WTC11 (cell line): ENCODE results near the gene TNS3. TPM values are rescaled to one million over a fixed set of nuclear protein-coding genes. Genes with fewer than 3 reads are reported as not detected.

Source experiments
- ATAC-seq: fragments of 200-7000 bp; cut with Tn5 transposase; 2 replicates; pipeline ENCODE4 v1.10.0; 2021; ENCODE audit warnings: mild to moderate bottlenecking, moderate library complexity
- CTCF ChIA-PET: fragments of 300-600 bp; sonication (Branson Sonifier 250); formaldehyde crosslinking; loops from one replicate; lab custom pipeline; 2021; ENCODE audit warnings: antibody characterized with exemption; lab: Charles Lee
- POLR2A ChIA-PET: fragments of 350-600 bp; sonication (Branson Sonifier 250); formaldehyde crosslinking; loops from one replicate; lab custom pipeline; 2021; ENCODE audit warnings: antibody characterized with exemption; lab: Charles Lee
- DNase-seq: peaks from one replicate; pipeline ENCODE4 v3.0.0; 2021; ENCODE audit warnings: low spot score
- H3K27ac Mint-ChIP-seq: 2 replicates; pipeline ENCODE4 v1.8.0; 2021; ENCODE audit warnings: mixed read lengths
- H3K27me3 Mint-ChIP-seq: 2 replicates; pipeline ENCODE4 v1.8.0; 2021; ENCODE audit warnings: low read depth, mild to moderate bottlenecking, moderate library complexity, mixed read lengths
- H3K36me3 Mint-ChIP-seq: 2 replicates; pipeline ENCODE4 v1.8.0; 2021; ENCODE audit warnings: mixed read lengths
- H3K4me1 Mint-ChIP-seq: 2 replicates; pipeline ENCODE4 v1.8.0; 2022; ENCODE audit warnings: mixed read lengths
- H3K4me3 Mint-ChIP-seq: 2 replicates; pipeline ENCODE4 v1.8.0; 2021; ENCODE audit warnings: mild to moderate bottlenecking, moderate library complexity, mixed read lengths
- H3K9me3 Mint-ChIP-seq: 2 replicates; pipeline ENCODE4 v1.8.0; 2021; ENCODE audit warnings: mixed read lengths
- AR ChIP-seq: fragments of 250-450 bp; sonication (Bioruptor Pico); IDR thresholded peaks from 2 replicates; pipeline ENCODE4 v1.9.0; 2021; ENCODE audit warnings: mild to moderate bottlenecking
- ATF3 ChIP-seq: sonication (generic); formaldehyde crosslinking; conservative IDR thresholded peaks from 2 replicates; pipeline ENCODE4 v1.8.1; 2022; ENCODE audit warnings: mild to moderate bottlenecking, missing genetic modification reagents
- FOXK1 ChIP-seq: sonication (generic); formaldehyde crosslinking; IDR thresholded peaks from 2 replicates; pipeline ENCODE4 v1.8.0; 2022; ENCODE audit warnings: mild to moderate bottlenecking, moderate library complexity, missing genetic modification reagents
- FOXP4 ChIP-seq: sonication (generic); formaldehyde crosslinking; IDR thresholded peaks from 2 replicates; pipeline ENCODE4 v1.8.0; 2022; ENCODE audit warnings: mild to moderate bottlenecking, missing genetic modification reagents
- GRHL2 ChIP-seq: fragments of 250-450 bp; sonication (Bioruptor Pico); IDR thresholded peaks from 2 replicates; pipeline ENCODE4 v1.8.0; 2022; ENCODE audit warnings: mild to moderate bottlenecking, moderate library complexity; ENCODE audit not compliant: insufficient replicate concordance, severe bottlenecking
- JAZF1 ChIP-seq: fragments of 250-450 bp; sonication (Bioruptor Pico); IDR thresholded peaks from 2 replicates; pipeline ENCODE4 v1.9.0; 2021; ENCODE audit warnings: moderate library complexity, mild to moderate bottlenecking, inconsistent platforms
- JUN ChIP-seq: sonication (generic); formaldehyde crosslinking; IDR thresholded peaks from 2 replicates; pipeline ENCODE4 v1.8.0; 2023; ENCODE audit warnings: mild to moderate bottlenecking, missing genetic modification reagents
- MXD4 ChIP-seq: fragments of 250-450 bp; sonication (Bioruptor Pico); IDR thresholded peaks from 2 replicates; pipeline ENCODE4 v1.8.0; 2021; ENCODE audit warnings: mild to moderate bottlenecking, moderate library complexity, borderline replicate concordance
- RELA ChIP-seq: sonication (generic); formaldehyde crosslinking; IDR thresholded peaks from 2 replicates; pipeline ENCODE4 v1.8.1; 2022; ENCODE audit warnings: missing genetic modification reagents, mild to moderate bottlenecking, borderline replicate concordance
- STAT6 ChIP-seq: sonication (generic); formaldehyde crosslinking; conservative IDR thresholded peaks from 2 replicates; pipeline ENCODE4 v1.8.1; 2023; ENCODE audit warnings: mild to moderate bottlenecking, low read depth, missing genetic modification reagents, moderate library complexity
- TCF7 ChIP-seq: sonication (generic); formaldehyde crosslinking; IDR thresholded peaks from 2 replicates; pipeline ENCODE4 v1.8.0; 2022; ENCODE audit warnings: mild to moderate bottlenecking, low read depth, missing genetic modification reagents, moderate library complexity
- ZNF232 ChIP-seq: sonication (generic); formaldehyde crosslinking; IDR thresholded peaks from 2 replicates; pipeline ENCODE4 v1.8.0; 2022; ENCODE audit warnings: mild to moderate bottlenecking, missing genetic modification reagents
- ZNF317 ChIP-seq: sonication (generic); formaldehyde crosslinking; IDR thresholded peaks from 2 replicates; pipeline ENCODE4 v1.8.1; 2023; ENCODE audit warnings: low read depth, mild to moderate bottlenecking, moderate library complexity, missing genetic modification reagents, borderline replicate concordance
- ZNF671 ChIP-seq: fragments of 250-450 bp; sonication (Bioruptor Pico); IDR thresholded peaks from 2 replicates; pipeline ENCODE4 v1.8.0; 2021; ENCODE audit warnings: mild to moderate bottlenecking
- ZSCAN18 ChIP-seq: fragments of 250-450 bp; sonication (Bioruptor Pico); IDR thresholded peaks from 2 replicates; pipeline ENCODE4 v2.1.2; 2022; ENCODE audit warnings: mild to moderate bottlenecking, moderate library complexity
- total RNA-seq: library from RNA; stranded (reverse); gene quantifications from 3 replicates; pipeline ENCODE4 v1.2.3, GENCODE V29; 2021
- TF ChIP-seq, protein P1 (sequence below): sonication (generic); formaldehyde crosslinking; IDR thresholded peaks from 2 replicates; pipeline ENCODE4 v1.8.1; 2022; ENCODE audit warnings: low read depth, missing genetic modification reagents, borderline replicate concordance
- TF ChIP-seq, protein P2 (sequence below): sonication (generic); formaldehyde crosslinking; IDR thresholded peaks from 2 replicates; pipeline ENCODE4 v1.8.0; 2022; ENCODE audit warnings: mild to moderate bottlenecking, missing genetic modification reagents
- TF ChIP-seq, protein P3 (sequence below): fragments of 250-450 bp; sonication (Bioruptor Pico); conservative IDR thresholded peaks from 2 replicates; pipeline ENCODE4 v1.9.0; 2021; ENCODE audit warnings: mild to moderate bottlenecking

TNS3 gene
- total RNA-seq, 1 experiment from 2014 or later: 37.7 TPM

DNA sequence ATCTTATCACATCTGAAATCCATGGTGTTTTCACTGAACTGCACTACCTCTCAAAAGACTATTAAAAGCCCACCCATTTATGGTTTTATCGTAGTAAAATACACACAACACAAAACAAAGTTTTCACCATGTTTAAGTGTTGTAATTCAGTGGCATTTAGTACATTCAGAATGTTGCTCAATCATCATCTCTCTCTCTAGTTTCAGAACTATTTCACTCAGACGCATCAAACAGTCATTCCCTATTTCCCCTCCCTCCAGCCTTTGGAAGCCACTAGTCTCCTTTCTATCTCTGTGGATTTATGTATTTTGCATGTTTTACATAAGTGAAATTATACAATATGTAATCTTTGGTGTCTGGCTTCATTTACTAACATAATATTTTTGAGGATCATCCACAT, 332.6 kb downstream of the TNS3 start:
- ATAC-seq (no peak), DNase-seq (no peak)
- peaks cover 12% of the 10 kb centered on the region for H3K27me3 Mint-ChIP-seq
- H3K4me3 Mint-ChIP-seq: no peak overlapping the region
- CTCF ChIA-PET: no interaction called here
- POLR2A ChIA-PET: no interaction called here
- H3K27ac Mint-ChIP-seq: no peak overlapping the region
- peaks cover 8% of the 10 kb centered on the region for H3K4me1 Mint-ChIP-seq
- H3K36me3 Mint-ChIP-seq: peaks cover 6% of the 10 kb centered on the region; the same call in 1 of the 2 replicates
- H3K9me3 Mint-ChIP-seq: peaks cover 17% of the 10 kb centered on the region
- TF ChIP-seq TCF7 (CRISPR knock-in tag) (no peak), JUN (CRISPR knock-in tag) (no peak), FOXP4 (CRISPR knock-in tag) (no peak), AR (CRISPR knock-in tag) (no peak), ATF3 (CRISPR knock-in tag) (no peak)

GRCh38 chr7:47248797-47249196, 333.1 kb downstream of the TNS3 start:
- CTCF ChIA-PET: no interaction called here
- TF ChIP-seq ZNF317 (CRISPR knock-in tag): no peak
- TF ChIP-seq, protein P1, sequence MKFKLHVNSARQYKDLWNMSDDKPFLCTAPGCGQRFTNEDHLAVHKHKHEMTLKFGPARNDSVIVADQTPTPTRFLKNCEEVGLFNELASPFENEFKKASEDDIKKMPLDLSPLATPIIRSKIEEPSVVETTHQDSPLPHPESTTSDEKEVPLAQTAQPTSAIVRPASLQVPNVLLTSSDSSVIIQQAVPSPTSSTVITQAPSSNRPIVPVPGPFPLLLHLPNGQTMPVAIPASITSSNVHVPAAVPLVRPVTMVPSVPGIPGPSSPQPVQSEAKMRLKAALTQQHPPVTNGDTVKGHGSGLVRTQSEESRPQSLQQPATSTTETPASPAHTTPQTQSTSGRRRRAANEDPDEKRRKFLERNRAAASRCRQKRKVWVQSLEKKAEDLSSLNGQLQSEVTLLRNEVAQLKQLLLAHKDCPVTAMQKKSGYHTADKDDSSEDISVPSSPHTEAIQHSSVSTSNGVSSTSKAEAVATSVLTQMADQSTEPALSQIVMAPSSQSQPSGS (CRISPR knock-in tag): no peak
- no peak for TF ChIP-seq GRHL2 (CRISPR knock-in tag)
- TF ChIP-seq FOXK1 (CRISPR knock-in tag): no peak
- no peak for TF ChIP-seq ZNF671 (CRISPR knock-in tag)
- no peak for TF ChIP-seq ZSCAN18 (CRISPR knock-in tag)
- TF ChIP-seq ZNF232: no peak
- peaks cover 6% of the 10 kb centered on the region for H3K4me1 Mint-ChIP-seq
- no peak overlapping the region for H3K27ac Mint-ChIP-seq
- no peak overlapping the region for H3K4me3 Mint-ChIP-seq
- ATAC-seq (no peak), DNase-seq (no peak)
- POLR2A ChIA-PET: no interaction called here
- peaks cover 11% of the 10 kb centered on the region for H3K27me3 Mint-ChIP-seq
- peaks cover 17% of the 10 kb centered on the region for H3K9me3 Mint-ChIP-seq
- H3K36me3 Mint-ChIP-seq: peaks cover 6% of the 10 kb centered on the region; the same call in 1 of the 2 replicates

DNA sequence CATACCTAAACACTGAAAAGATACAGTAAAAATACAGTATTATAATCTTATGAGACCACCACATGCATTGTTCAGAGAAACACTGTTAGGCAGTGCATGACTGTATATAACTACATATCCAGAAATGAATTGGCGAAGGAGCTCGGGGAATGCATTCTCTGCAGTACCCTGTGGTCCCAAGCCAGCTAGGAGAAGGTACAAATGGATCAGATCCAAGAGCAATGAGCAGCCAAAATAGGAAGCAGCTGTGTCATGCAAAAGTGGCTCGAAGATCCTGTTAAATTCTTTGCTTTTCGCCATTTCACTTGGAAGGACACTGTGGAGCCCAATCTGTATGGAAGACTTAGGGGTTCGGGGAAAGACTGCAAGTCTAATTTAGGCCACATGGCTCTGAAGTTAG, 334.8 kb downstream of the TNS3 start:
- ATAC-seq: no peak
- H3K9me3 Mint-ChIP-seq: peaks cover 16% of the 10 kb centered on the region
- H3K27ac Mint-ChIP-seq: no peak overlapping the region
- no peak overlapping the region for H3K4me3 Mint-ChIP-seq
- H3K27me3 Mint-ChIP-seq: no peaks in the 10 kb centered on the region; the same call in 1 of the 2 replicates
- ChIA-PET CTCF (interaction anchor here (1.2 kb wide), 1 partner anchor 19 kb away, joined by 5 read pairs; no protein-coding TSS in a partner anchor), POLR2A (no interaction called here)
- DNase-seq: no peak
- no peaks in the 10 kb centered on the region for H3K4me1 Mint-ChIP-seq
- peaks cover 3% of the 10 kb centered on the region; the same call in 1 of the 2 replicates for H3K36me3 Mint-ChIP-seq
- TF ChIP-seq, protein P2, sequence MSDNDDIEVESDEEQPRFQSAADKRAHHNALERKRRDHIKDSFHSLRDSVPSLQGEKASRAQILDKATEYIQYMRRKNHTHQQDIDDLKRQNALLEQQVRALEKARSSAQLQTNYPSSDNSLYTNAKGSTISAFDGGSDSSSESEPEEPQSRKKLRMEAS: no peak
- TF ChIP-seq MXD4 (CRISPR knock-in tag) (no peak), JAZF1 (CRISPR knock-in tag) (no peak), STAT6 (no peak), RELA (no peak)
- TF ChIP-seq, protein P3, sequence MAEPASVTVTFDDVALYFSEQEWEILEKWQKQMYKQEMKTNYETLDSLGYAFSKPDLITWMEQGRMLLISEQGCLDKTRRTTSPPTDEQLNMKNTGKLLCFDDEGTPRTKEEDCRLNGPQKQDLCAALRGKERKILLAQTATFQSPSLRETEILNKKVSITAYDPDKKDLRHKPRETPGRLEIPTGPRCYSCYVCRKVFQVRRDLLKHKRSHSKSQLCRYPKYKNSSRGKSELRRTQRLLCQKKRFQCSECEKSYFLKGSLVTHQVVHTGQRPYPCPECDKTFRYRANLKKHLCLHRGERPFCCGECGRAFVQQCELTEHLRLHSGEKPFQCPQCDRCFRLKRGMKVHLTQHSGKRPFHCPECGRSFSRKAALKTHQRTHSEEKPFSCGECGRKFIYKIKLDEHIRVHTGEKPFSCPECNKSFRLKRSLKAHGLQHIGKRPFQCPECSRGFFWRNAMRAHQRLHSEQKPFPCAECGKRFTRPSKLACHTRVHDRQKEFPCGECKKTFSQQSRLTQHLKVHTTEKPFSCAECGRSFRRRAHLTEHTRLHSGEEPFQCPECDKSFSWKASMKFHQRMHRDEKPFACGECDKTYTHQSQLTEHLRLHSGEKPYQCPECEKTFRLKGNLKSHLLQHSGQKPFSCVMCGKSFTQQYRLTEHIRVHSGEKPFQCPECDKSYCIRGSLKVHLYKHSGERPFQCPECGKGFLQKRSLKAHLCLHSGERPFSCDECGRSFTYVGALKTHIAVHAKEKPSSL (CRISPR knock-in tag): no peak
